NCI-H345 treated with DMSO at 0.1 percent for 48 hours (cell line): ENCODE data around the gene TNPO3.
"Not testable (repeated sequence)": the region's sequence is repeated elsewhere in the genome, so short reads cannot be mapped to it uniquely, and the experiment has no call there.

Source experiments
- DNase-seq: peaks from one replicate; lab custom pipeline; 2025; ENCODE audit not compliant: unreplicated experiment; lab: John Stamatoyannopoulos, UW

TNPO3 gene

DNA sequence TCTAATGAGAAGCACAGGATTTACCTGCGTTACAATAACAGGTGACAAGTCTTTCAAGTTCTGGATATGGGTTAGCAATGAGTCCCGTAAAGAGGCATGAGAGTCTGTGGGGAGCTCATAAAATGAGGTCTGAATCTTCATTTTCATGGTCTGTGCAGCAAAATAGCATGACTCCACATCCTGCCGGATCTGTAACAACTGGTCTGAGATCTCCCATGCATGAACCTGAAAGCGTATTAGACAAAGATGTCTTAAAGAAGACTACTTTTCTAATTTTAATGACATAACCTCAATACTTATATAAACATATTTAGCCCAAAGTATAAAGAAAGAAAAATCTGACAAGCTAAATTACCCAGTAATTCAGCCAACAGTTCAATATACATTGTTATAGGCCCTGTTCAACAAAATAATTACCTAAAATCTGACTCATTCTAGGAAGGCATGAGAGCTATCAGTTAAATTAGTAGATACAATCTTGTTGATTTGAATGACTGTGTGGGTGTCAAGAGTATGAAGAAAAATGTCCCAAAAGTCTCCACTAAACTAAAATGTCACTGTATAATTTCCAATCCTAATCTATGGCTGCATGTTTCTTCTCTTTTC is 36.9 kb downstream of the TNPO3 start:
- DNase-seq, result no peak

- DNase-seq, result no peak
Measured at GRCh38 chr7:129017264-129017663, 37.6 kb downstream of the TNPO3 start.

DNA sequence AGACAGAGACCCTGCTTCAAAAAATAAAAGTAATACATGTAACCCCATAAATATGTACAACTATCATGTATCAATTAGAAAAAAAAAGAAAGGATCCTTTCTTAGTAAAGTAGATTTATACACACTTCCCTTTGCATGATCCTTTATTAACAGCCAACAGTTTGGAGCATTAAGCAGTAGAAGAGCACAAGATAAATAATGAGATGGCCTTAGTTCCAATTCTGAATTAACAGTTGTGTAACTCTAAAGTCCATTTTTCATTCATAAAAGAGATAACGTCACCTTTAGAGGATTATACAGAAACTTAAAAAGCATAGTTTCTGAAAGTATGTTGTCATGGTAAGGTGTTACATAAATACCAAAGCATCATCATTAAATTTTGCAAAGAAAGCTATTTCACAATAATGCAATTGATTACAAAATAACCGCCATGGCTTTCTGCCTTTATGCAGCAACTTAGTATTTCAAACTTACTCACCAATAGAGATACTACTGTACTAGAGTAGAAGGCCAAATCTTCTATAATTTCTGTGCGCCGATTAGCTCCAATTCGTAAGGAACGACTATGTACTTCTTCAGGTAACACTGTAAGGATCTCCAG is 40.3 kb downstream of the TNPO3 start:
- no peak for DNase-seq

DNA sequence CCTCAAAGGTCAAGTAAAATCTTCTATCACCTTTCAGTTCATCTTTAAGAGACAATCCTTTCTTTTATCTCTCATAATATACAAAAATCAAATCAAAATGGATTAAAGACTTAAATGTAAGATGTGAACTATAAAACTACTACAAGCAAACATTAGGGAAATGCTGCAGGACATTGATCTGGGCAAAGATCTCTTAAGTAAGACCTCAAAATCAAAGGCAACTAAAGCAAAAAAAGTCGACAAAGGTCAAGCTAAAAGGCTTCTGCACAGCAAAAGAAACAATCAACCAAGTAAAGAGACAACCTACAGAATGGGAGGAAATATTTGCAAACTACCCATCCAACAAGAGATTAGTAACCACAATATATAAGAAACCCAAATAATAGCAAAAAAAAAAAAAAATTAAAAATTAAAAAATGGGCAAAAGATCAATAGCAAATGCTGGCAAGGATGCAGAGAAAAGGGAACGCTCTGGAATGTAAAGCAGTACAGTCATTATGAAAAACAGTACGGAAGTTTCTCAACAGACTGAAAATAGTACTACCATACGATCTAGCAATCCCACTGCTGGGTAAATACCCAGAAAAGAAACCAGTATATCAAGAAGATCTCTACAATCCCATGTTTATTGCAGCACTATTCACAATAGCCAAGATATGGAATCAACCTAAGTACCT is 41.7 kb downstream of the TNPO3 start:
- DNase-seq, result no peak

DNA sequence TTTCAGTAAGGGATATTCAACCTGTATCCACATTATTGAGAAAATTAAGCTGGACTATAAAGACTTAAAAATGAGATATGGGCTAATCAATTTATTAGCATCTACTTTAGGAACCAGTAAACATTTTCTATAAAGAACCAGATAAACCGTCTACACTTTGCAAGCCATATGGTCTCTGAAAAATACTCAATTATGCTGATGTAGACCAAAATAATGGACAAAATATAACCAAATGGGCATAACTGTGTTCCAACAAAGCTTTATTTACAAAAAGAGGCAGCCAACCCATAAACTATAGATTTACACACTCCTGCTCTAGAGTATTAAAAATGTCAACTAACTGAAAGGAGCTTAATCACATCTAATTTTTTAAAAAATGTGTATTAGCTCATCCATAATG is 42.3 kb downstream of the TNPO3 start:
- no peak for DNase-seq

- DNase-seq, result no peak
Measured at GRCh38 chr7:129010075-129010474, 44.8 kb downstream of the TNPO3 start.

GRCh38 chr7:129009437-129009836 is 45.5 kb downstream of the TNPO3 start:
- no peak for DNase-seq

DNA sequence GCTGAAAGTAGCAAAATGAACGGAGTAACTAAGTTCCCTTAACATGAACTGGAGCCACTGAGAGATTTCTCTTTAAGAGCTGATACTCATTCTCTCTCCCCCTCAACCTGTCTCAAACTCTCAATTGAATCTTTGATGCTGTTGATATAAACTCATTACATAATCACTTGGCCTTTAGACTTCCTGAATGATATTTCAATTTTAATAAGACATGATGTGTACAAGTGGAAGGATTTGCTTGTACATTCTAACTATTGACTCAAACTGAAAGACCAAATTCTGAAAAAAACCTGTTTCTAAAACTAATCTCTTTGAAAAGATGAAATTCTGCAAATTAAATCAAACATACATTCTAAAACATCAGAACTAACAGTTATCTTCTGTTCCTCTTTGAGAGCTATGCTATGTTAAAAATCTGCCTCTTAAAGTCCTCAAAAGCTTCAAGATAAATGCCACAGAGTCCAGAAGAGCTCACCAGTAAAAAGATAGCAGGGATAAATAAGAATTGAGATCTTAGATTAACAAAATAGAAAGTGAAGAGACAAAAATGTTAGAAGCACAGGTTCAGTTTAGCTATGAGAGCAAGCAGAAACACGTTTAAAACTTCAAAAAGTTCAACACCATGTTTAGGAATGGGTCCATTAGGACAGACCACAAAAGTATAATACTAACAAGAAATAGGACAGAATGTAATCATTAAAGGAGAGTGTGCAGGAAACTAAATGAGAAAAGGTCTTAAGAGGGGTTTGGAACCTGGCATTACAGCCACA is 46.1 kb downstream of the TNPO3 start:
- no peak for DNase-seq

- no peak for DNase-seq
Measured at GRCh38 chr7:129007572-129007971, 47.3 kb downstream of the TNPO3 start.

- no peak for DNase-seq
Measured at GRCh38 chr7:129006636-129007414, 48.1 kb downstream of the TNPO3 start.

DNA sequence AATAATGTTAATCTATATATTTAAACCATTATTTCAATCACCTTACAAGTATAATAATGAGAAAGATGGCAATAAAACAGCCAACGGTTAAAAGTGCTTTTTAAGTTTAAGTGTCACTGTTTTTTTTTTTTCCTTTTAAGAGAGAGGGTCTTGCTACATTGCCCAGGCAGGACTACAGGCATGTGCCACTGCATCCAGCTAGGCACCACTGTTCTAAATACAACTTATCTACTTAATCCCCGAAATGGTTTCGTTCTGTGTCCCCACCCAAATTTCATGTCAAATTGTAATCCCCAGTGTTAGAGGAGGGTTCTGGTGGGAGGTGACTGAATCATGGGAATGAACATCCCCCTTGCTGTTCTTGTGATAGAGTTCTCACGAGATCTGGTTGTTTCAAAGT is 49.7 kb downstream of the TNPO3 start:
- DNase-seq, result no peak

DNA sequence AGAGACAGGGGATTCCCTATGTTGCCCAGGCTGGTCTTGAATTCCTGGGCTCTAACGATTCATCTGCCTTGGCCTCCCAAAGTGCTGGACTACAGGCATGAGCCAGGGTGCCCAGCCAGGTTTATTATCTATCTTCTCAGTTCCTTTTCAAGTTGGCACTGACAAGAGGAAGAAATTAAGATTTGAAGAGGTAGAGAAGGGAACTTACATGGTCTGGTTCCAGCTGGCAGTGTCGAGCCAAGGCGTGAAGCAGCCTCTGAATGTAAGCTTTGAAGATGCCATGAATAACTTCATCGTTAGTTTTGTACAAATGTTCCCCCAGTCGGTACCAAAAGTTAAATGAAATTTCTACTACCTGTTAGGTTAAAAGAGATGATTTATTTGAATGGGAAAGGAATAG is 57.7 kb downstream of the TNPO3 start:
- no peak for DNase-seq

GRCh38 chr7:128994560-128994959 is 60.4 kb downstream of the TNPO3 start:
- DNase-seq, result not testable (repeated sequence)

- DNase-seq, result no peak
Measured at GRCh38 chr7:128993419-128993818, 61.5 kb downstream of the TNPO3 start.

DNA sequence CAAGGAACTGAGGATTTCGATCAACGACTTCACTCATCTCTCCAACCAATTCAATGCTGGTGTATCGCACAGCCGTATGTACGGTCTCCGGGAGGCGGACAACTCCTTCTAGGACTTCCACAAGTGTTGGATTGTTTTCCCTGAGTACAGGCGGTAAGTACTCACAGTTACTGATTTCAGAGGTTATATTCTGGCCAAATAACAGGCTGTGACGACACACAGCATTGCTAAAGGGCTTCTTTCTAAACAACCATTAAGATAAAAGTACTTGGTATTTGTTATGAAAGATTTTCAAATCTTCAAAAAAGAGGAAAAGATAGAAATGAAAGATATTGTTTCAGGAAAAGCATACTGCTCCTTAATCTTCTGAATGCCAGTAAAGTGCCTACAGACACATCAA is 65.0 kb downstream of the TNPO3 start:
- no peak for DNase-seq

DNA sequence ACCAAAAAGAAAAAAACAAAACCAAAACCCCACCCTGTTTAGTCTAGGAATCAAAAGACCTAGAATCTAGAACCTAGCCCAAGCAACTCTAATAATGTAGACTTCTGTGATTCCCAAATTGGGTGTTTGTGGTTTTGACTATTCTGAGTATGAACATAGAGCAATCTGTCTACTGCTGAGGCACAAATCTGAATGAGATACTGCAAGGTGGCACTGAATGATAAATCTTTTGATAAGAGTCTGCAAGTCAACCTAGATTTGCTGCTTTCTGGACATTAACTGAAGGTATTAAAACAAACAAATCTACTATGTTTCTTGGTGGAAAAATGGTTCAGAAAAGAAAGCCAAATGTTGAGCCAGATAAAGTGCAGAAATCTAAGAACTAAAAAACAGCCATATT is 66.5 kb downstream of the TNPO3 start:
- no peak for DNase-seq

GRCh38 chr7:128986609-128987008 is 68.3 kb downstream of the TNPO3 start:
- DNase-seq, result no peak

DNA sequence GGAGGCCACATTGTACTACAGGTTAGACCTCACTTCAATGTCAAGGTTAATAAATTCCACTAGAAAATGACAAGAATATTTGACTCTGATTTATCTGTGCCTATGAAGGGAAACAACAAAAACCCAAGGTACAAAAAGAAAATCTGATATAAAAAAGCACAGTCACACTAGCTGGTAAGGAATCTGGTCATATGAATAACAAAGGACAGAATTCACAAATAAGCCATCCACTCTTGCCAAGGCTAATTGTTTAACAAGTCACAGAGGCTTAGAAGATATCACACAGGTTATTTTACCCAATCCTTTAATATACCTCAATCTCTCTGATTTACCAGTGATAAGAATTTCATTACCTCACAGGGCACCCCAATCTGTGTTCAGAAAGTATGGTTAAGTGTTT is 69.3 kb downstream of the TNPO3 start:
- no peak for DNase-seq

- no peak for DNase-seq
Measured at GRCh38 chr7:128982105-128982504, 72.8 kb downstream of the TNPO3 start.

DNA sequence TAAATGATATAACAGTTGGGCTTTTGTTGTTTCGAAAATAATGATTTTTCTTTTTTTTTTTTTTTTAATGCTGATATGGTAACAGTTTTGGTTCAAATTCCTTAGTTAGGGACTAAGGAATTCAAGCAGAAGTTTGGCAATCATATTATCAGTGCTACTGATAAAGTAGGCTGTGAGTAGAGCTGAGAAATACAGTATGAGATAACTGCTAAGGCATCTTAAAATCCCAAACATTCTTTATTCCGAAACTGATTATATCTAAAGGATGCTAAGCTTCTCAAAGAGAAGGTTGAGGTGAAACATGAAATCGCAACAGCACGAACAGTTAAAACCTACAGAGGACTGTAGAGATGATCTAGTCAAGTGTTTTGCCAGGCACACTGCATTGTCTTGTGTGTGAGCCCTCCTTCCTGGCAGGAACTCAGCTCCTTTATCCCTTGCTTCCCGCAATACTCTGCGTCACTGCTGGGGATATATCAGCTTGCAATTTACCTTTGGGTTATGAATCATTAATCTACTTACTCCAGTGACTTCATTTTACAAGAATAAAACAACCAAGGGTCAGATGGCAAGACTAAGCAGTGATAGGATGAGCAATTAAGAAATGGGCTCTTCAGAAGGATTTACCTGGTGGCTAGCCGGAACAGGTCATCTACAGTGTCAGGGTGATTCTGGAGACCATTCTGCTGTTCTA is 80.5 kb downstream of the TNPO3 start:
- no peak for DNase-seq

DNA sequence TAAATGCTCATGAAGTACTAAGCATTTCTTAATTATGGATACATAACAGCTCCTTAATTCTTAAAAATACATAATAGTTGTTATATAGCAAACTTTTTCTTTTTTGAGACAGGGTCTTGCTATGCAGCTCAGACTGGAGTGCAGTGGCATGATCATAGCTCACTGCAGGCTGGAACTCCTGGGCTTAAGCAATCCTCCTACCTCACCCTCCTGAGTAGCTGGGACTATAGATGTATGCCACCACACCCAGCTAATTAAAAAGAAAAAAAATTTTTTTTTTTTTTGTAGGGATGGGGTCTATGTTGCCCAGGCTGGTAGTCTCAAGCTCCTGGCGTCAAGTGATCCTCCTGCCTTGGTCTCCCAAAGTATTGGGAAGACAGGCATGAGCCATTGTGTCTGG is 86.3 kb downstream of the TNPO3 start:
- no peak for DNase-seq
